Right lobe of liver (tissue), 6 donors: ENCODE data around the gene POLR2F. TPM values are rescaled to one million over a fixed set of nuclear protein-coding genes. Genes with fewer than 3 reads are reported as not detected.

Experiments
- ATAC-seq, 4 donors: fragments of 200-7000 bp; cut with Tn5 transposase; one replicate each; pipeline ENCODE4 v1.9.1; 2020; ENCODE audit warnings: mild to moderate bottlenecking in 4 of 4, moderate library complexity in 4 of 4
- DNase-seq, 3 donors: peaks; one replicate each; pipeline ENCODE4 v3.0.0-alpha.2; 2020
- H3K27ac ChIP-seq, 3 donors: fragments of 200-600 bp; one replicate each; pipeline ENCODE4 v1.8.0; 2022
- H3K27me3 ChIP-seq, 2 donors: fragments of 200-600 bp; one replicate each; pipeline ENCODE4 v1.8.0; 2022
- H3K36me3 ChIP-seq, 4 donors: fragments of 200-600 bp; sonication (generic) in 1 of 4; one replicate each; pipeline versions ENCODE4 v1.5.1 to v1.8.0; 2017 to 2022; ENCODE audit warnings: control low read depth in 1 of 4
- H3K4me1 ChIP-seq, 4 donors: fragments of 200-600 bp; sonication (generic) in 1 of 4; one replicate each; pipeline versions ENCODE4 v1.5.1 to v1.8.0; 2017 to 2022; ENCODE audit warnings: control low read depth in 1 of 4
- H3K4me3 ChIP-seq, 3 donors: fragments of 200-600 bp; one replicate each; pipeline ENCODE4 v1.8.0; 2022
- H3K9me3 ChIP-seq, 4 donors: fragments of 200-600 bp; sonication (generic) in 1 of 4; one replicate each; pipeline versions ENCODE4 v1.5.1 to v1.8.0; 2017 to 2022; ENCODE audit warnings: control low read depth in 1 of 4
- CTCF ChIP-seq, 4 donors: fragments of 200-600 bp in 3 of 4; fragments of 450-650 bp in 1 of 4; IDR thresholded peaks; one replicate each; pipeline versions ENCODE4 v1.5.1 to v1.8.0; 2016 to 2022; ENCODE audit warnings: antibody characterized with exemption in 4 of 4, mild to moderate bottlenecking in 2 of 4
- POLR2A ChIP-seq: fragments of 450-650 bp; IDR thresholded peaks from one replicate; pipeline ENCODE4 v1.6.1; 2017; ENCODE audit warnings: antibody characterized with exemption, mild to moderate bottlenecking
- WGBS: methylation state at CpG from one replicate; pipeline ENCODE4 v1.1.6; 2018; ENCODE audit warnings: low coverage, low lambda C conversion rate; ENCODE audit not compliant: insufficient coverage; ENCODE audit errors: missing lambda C conversion rate; 5-methylcytosine and 5-hydroxymethylcytosine counted together
- intact Hi-C, 2 donors: fragments of 100-400 bp; cut with DNase I; formaldehyde crosslinking; loops; one replicate each; pipeline versions ENCODE4 v1.11.2 to v1.14.1; 2022
- total RNA-seq, 6 experiments: library from RNA; depleted of rRNA in 2 of 6; stranded (reverse); fragments of >200 nt in 2 of 6; fragmentation: NEBNext Ultra II Directional in 3 of 6; extraction: Animal tissue kit (Norgen Biotek cat#: 25700) in 3 of 6; gene quantifications; one replicate each; pipeline versions ENCODE4 v1.1.0 to v1.2.4, GENCODE V29; 2016 to 2023
- donor health status: DM: no; HTN: yes; CAD: no.
- donor health status: DM: no; HTN: no; CAD: no.
- donor health status: DM: no; HTN: no; CAD: no.
- donor health status: DM: no; HTN: yes; CAD: no.
- donor health status: DM: no; HTN: yes; CAD: no.

POLR2F gene
- total RNA-seq, 6 experiments from 2014 or later = 42.4 to 60.5 (median 56.3) TPM

DNA sequence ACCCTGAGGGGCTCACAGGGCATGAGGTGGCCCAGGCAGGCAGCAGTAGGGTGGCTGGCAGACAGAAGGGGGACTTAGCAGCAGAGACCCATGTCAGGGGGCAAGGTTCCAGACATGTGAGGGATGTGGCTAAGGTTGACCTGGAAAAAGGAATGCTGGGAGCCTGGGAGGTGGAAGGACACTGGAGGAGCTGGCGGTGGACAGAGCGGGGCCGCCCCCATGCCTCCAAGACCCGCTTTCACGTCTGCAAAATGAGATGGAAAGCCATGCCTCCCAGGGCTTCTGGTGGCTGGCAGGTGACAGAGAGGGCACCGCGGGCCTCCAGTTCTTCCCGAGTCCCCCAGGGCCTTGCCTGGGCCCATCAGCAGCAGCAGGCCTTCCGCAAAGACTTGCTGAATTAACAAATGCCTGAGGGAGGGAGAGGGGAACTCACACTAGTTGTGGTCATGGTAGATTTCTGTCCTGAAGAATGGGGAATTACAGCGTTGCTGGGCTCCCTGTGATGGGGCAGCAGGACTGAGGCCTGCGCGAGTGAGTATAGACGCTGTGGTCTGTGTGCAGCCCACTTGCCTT lies 53.9 kb downstream of the POLR2F start:
- no peak for TF ChIP-seq POLR2A
- TF ChIP-seq CTCF (IDR thresholded peaks at IDR 0.05) = no peak
- no peaks in the 10 kb centered on the region for H3K27me3 ChIP-seq
- intact Hi-C loops = no loop called here
- H3K36me3 ChIP-seq = no peaks in the 10 kb centered on the region
- H3K4me3 ChIP-seq = no peak overlapping the region
- WGBS = no CpG with 5 or more reads among the region's 13 CpGs
- H3K9me3 ChIP-seq = no peaks in the 10 kb centered on the region
- DNase-seq (no peak), ATAC-seq (peak in 3 of 4 donors; percentile 20 to 42 (median 34))
- H3K27ac ChIP-seq = no peak overlapping the region
- no peaks in the 10 kb centered on the region for H3K4me1 ChIP-seq

- WGBS = 63% methylated on average over 12 of the region's 14 CpGs
- Histone ChIP-seq H3K4me1 (no peaks in the 10 kb centered on the region), H3K36me3 (no peaks in the 10 kb centered on the region), H3K9me3 (no peaks in the 10 kb centered on the region), H3K27ac (no peak overlapping the region), H3K27me3 (no peaks in the 10 kb centered on the region), H3K4me3 (no peak overlapping the region)
- DNase-seq (no peak), ATAC-seq (peak in 2 of 4 donors; percentile 24)
- intact Hi-C loops = no loop called here
- TF ChIP-seq CTCF (IDR thresholded peaks at IDR 0.05) (no peak), POLR2A (no peak)
Observed at GRCh38 chr22:38009000-38009806, 55.7 kb downstream of the POLR2F start.

DNA sequence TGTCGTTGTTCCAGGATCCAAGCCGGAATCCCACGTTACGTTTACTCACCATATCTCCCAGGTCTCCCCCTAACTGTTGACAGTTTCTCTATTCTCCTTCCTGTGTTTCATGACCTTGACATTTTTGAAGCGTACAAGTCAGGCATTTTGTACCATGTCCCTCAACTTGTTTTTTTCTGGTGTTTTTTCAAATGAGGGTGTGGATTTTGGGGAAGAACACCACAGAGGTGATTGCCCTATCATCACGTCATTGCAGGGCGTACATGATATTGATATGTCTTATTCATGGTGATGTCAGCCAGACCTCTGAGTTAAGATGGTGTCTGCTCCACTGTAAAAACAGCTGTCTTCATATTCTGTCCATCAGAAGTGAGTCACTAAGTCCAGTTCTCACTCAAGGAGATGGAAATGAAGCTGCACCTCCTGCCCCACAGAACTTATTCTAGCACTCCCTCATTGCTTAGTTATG lies 59.1 kb downstream of the POLR2F start:
- no peaks in the 10 kb centered on the region for H3K4me1 ChIP-seq
- ATAC-seq (no peak), DNase-seq (no peak)
- no peak overlapping the region for H3K27ac ChIP-seq
- TF ChIP-seq POLR2A (no peak), CTCF (IDR thresholded peaks at IDR 0.05) (no peak)
- H3K36me3 ChIP-seq = no peaks in the 10 kb centered on the region
- no peaks in the 10 kb centered on the region for H3K27me3 ChIP-seq
- no peaks in the 10 kb centered on the region for H3K9me3 ChIP-seq
- H3K4me3 ChIP-seq = no peak overlapping the region
- WGBS = 52% methylated on average over 6 of the region's 7 CpGs
- intact Hi-C loops = no loop called here

DNA sequence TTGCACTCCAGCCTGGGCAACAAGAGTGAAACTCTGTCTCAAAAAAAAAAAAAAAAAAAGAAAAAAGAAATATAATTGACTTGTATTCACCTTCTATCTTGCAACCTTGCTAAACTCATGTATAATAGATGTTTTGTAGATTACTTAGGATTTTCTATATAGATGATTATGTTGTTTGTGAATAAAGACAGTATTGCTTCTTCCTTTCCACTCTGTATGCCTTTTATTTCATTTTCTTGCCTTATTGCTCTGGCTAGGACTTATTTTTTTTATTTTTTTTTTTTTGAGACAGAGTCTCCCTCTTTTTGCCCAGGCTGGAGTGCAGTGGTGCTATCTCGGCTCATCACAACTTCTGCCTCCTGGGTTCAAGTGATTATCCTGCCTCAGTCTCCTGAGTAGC lies 60.6 kb downstream of the POLR2F start:
- no peaks in the 10 kb centered on the region for H3K27me3 ChIP-seq
- H3K27ac ChIP-seq = no peak overlapping the region
- intact Hi-C loops = no loop called here
- H3K4me1 ChIP-seq = no peaks in the 10 kb centered on the region
- TF ChIP-seq POLR2A (no peak), CTCF (IDR thresholded peaks at IDR 0.05) (no peak)
- no peaks in the 10 kb centered on the region for H3K36me3 ChIP-seq
- DNase-seq (no peak), ATAC-seq (no peak)
- no peaks in the 10 kb centered on the region for H3K9me3 ChIP-seq
- WGBS = 100% methylated on average over 1 of the region's 1 CpG
- no peak overlapping the region for H3K4me3 ChIP-seq
